ENCODE results near the gene ACO1. TPM values are rescaled to one million over a fixed set of nuclear protein-coding genes. Genes with fewer than 3 reads are reported as not detected.

Gene ACO1
- total and polyA plus RNA-seq, 9 of the 15 experiments (the other 6 are each of a cell fraction or from before 2014, with no cell fraction given) = 0.96 to 29.7 (median 16.9) TPM

GRCh38 chr9:32371279-32371678, 13.2 kb upstream of the ACO1 start:
- Histone ChIP-seq H3K4me3 (no peak overlapping the region), H4K20me1 (replicated peaks; ENCODE audit: control insufficient read depth, insufficient read depth, low read length) (no peaks in the 10 kb centered on the region), H3K9ac (ENCODE audit: insufficient read depth in 1 of 2, low read depth in 2 of 2, low read length in 2 of 2) (no peak overlapping the region), H3K9me3 (replicated peaks; ENCODE audit: control insufficient read depth, insufficient read depth, low read depth, low read length) (no peaks in the 10 kb centered on the region), H3K27ac (ENCODE audit: extremely low read depth, low read depth, low read length) (no peak overlapping the region), H2AFZ (ENCODE audit: low read depth, low read length) (no peak overlapping the region), H3K36me3 (ENCODE audit: control insufficient read depth, insufficient read depth, low read length) (no peaks in the 10 kb centered on the region), H3K79me2 (ENCODE audit: control insufficient read depth, insufficient read depth, low read length) (no peaks in the 10 kb centered on the region), H3K27me3 (ENCODE audit: control insufficient read depth in 2 of 2, insufficient read depth in 2 of 2, low read length in 2 of 2) (no peaks in the 10 kb centered on the region), H3K9me1 (ENCODE audit: control insufficient read depth, insufficient read depth, low read length) (no peaks in the 10 kb centered on the region), H3K4me1 (replicated peaks in 1 of 2; ENCODE audit: control insufficient read depth in 2 of 2, insufficient read depth in 2 of 2, low read length in 2 of 2) (no peaks in the 10 kb centered on the region), H3K4me2 (ENCODE audit: insufficient read depth, low read length) (no peak overlapping the region)
- CTCF ChIA-PET (ENCODE audit: low intra/inter-chr PET ratio) = no interaction called here
- no peak for ATAC-seq
- intact Hi-C loops (cut with micrococcal nuclease) (no loop called here), in situ Hi-C loops (cut with MboI) (no loop called here)
- TF ChIP-seq ZNF76 (CRISPR knock-in tag; IDR thresholded peaks at IDR 0.05; ENCODE audit: borderline replicate concordance) (no peak), BHLHE40 (IDR thresholded peaks at IDR 0.05; ENCODE audit: low read length) (no peak), ATF7 (IDR thresholded peaks at IDR 0.05) (no peak)
- no peak for FAIRE-seq
- BruUV-seq (replicated peaks) = no TSS peak
- POLR2A ChIA-PET = no interaction called here
- DNase-seq (ENCODE audit: extremely low read depth in 1 of 4, low spot score in 3 of 4) = no peak

GRCh38 chr9:32371679-32372078, 12.8 kb upstream of the ACO1 start:
- H3K27me3 ChIP-seq (ENCODE audit: control insufficient read depth in 2 of 2, insufficient read depth in 2 of 2, low read length in 2 of 2) = no peaks in the 10 kb centered on the region
- DNase-seq (ENCODE audit: extremely low read depth in 1 of 4, low spot score in 3 of 4) (no peak), FAIRE-seq (no peak), ATAC-seq (no peak)
- intact Hi-C loops (cut with micrococcal nuclease) (no loop called here), in situ Hi-C loops (cut with MboI) (no loop called here)
- no peaks in the 10 kb centered on the region for H3K4me1 ChIP-seq (replicated peaks in 1 of 2; ENCODE audit: control insufficient read depth in 2 of 2, insufficient read depth in 2 of 2, low read length in 2 of 2)
- H3K9me1 ChIP-seq (ENCODE audit: control insufficient read depth, insufficient read depth, low read length) = no peaks in the 10 kb centered on the region
- no peak overlapping the region for H3K9ac ChIP-seq (ENCODE audit: insufficient read depth in 1 of 2, low read depth in 2 of 2, low read length in 2 of 2)
- no peaks in the 10 kb centered on the region for H3K79me2 ChIP-seq (ENCODE audit: control insufficient read depth, insufficient read depth, low read length)
- no peak overlapping the region for H3K4me2 ChIP-seq (ENCODE audit: insufficient read depth, low read length)
- 7% methylated on average over 2 of the region's 2 CpGs for WGBS (ENCODE audit: insufficient coverage, low coverage, missing lambda C conversion rate)
- H3K9me3 ChIP-seq (replicated peaks; ENCODE audit: control insufficient read depth, insufficient read depth, low read depth, low read length) = no peaks in the 10 kb centered on the region
- TF ChIP-seq ZNF224 (CRISPR knock-in tag; IDR thresholded peaks at IDR 0.05) (no peak), SMAD3 (CRISPR knock-in tag; conservative IDR thresholded peaks at IDR 0.05) (no peak), GTF2F1 (IDR thresholded peaks at IDR 0.05; ENCODE audit: low read depth, low read length) (no peak), CREB3 (tag; conservative IDR thresholded peaks at IDR 0.05; ENCODE audit: low read depth) (no peak), PRPF4 (IDR thresholded peaks at IDR 0.05; ENCODE audit: insufficient read depth, low read depth, low read length, poor library complexity, severe bottlenecking) (no peak), GABPA (tag; conservative IDR thresholded peaks at IDR 0.05; ENCODE audit: low read depth) (no peak), MTF1 (CRISPR knock-in tag; IDR thresholded peaks at IDR 0.05; ENCODE audit: borderline replicate concordance) (no peak)
- CTCF ChIA-PET (ENCODE audit: low intra/inter-chr PET ratio) = no interaction called here
- no peak overlapping the region for H3K4me3 ChIP-seq
- H3K36me3 ChIP-seq (ENCODE audit: control insufficient read depth, insufficient read depth, low read length) = no peaks in the 10 kb centered on the region
- no peaks in the 10 kb centered on the region for H4K20me1 ChIP-seq (replicated peaks; ENCODE audit: control insufficient read depth, insufficient read depth, low read length)
- no peak overlapping the region for H2AFZ ChIP-seq (ENCODE audit: low read depth, low read length)
- BruUV-seq (replicated peaks) = no TSS peak
- POLR2A ChIA-PET = no interaction called here
- no peak overlapping the region for H3K27ac ChIP-seq (ENCODE audit: extremely low read depth, low read depth, low read length)

All from K562 (cell line).